ENCODE measurements around the gene SMYD2.
"Not testable (repeated sequence)": the region's sequence is repeated elsewhere in the genome, so short reads cannot be mapped to it uniquely, and the experiment has no call there.

Gene SMYD2

GRCh38 chr1:214271995-214272731 is 8.8 kb upstream of the SMYD2 start:
- DNase-seq, result no peak

GRCh38 chr1:214272964-214273533 is 7.9 kb upstream of the SMYD2 start:
- no peak for DNase-seq

- DNase-seq, result not testable (repeated sequence)
Observed at GRCh38 chr1:214275700-214276099, 5.3 kb upstream of the SMYD2 start.

- DNase-seq, result no peak
Observed at GRCh38 chr1:214276786-214277185, 4.2 kb upstream of the SMYD2 start.

- DNase-seq, result no peak
Observed at GRCh38 chr1:214277704-214278635, 3.0 kb upstream of the SMYD2 start.

GRCh38 chr1:214280386-214281020 is 456 bp upstream of the SMYD2 start:
- no peak for DNase-seq

GRCh38 chr1:214281720-214282629 is 1.0 kb downstream of the SMYD2 start:
- DNase-seq, result no peak

GRCh38 chr1:214282630-214283242 is 1.8 kb downstream of the SMYD2 start:
- no peak for DNase-seq

GRCh38 chr1:214285610-214286440 is 4.9 kb downstream of the SMYD2 start:
- DNase-seq, result no peak

- no peak for DNase-seq
Observed at GRCh38 chr1:214287884-214288283, 6.9 kb downstream of the SMYD2 start.

- no peak for DNase-seq
Observed at GRCh38 chr1:214289574-214290272, 8.8 kb downstream of the SMYD2 start.

- DNase-seq, result no peak
Observed at GRCh38 chr1:214290424-214291037, 9.6 kb downstream of the SMYD2 start.

GRCh38 chr1:214292322-214292721 is 11.4 kb downstream of the SMYD2 start:
- no peak for DNase-seq

GRCh38 chr1:214295934-214296333 is 15.0 kb downstream of the SMYD2 start:
- DNase-seq, result no peak

- DNase-seq, result no peak
Observed at GRCh38 chr1:214296860-214297745, 16.1 kb downstream of the SMYD2 start.

GRCh38 chr1:214300149-214300780 is 19.3 kb downstream of the SMYD2 start:
- DNase-seq, result no peak

- no peak for DNase-seq
Observed at GRCh38 chr1:214301526-214301925, 20.6 kb downstream of the SMYD2 start.

All from 8988T (cell line).